GM19324 (cell line): ENCODE measurements around the gene ARL6IP4.
"Not testable (repeated sequence)": the region's sequence is repeated elsewhere in the genome, so short reads cannot be mapped to it uniquely, and the experiment has no call there.

Source experiments
- ATAC-seq: cut with Tn5 transposase; IDR thresholded peaks from one replicate; pipeline ENCODE4 v1.9.1; 2021; ENCODE audit warnings: mild to moderate bottlenecking, moderate library complexity; ENCODE audit not compliant: unreplicated experiment, low FRiP score

The ARL6IP4 gene

DNA sequence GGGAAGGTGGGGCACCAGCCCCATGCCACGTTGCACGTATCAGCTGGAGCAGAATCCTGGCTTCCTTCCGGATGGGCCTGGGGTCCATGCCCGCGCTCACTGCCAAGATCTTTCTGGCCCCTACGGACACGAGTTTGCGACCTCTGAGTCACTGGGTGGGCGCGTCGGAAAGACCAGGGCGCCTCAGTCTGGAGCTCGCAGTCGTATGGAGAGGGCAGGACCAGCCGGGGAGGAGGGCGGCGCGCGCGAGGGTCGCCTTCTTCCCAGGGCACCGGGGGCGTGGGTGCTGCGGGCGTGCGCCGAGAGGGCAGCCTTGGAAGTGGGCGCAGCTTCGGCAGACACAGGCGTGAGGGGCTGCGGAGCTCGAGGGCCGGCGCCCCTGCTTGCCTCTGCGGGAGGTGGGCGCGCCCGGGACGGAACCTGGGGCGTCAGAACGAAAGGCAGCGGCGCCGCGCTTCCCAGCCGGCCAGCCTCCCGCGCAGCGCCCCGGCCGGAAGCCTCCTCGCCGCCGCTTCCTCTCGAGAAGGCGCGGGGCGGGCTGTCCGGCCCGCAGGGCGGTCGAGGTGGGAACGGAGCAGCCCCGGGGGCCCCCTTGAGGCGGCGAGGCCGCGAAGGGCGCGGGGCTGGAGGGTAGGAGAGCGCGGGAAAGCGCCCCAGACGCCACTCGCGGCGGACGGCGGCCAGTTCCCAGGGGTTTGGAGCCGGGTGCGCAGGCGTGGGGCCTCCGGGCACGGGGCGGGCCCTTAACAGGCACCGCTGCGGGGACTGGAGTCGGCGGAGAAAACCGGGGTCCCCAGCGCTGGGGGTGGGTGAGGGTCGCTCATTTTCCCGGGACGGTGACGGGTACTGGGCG, at the start of gene ARL6IP4:
Gene ARL6IP4 (plus strand): TSS at position 499 of the 853 bp plus-strand sequence. CDS start 459 bp downstream, outside the sequence.
- peak; percentile 69 for ATAC-seq

DNA sequence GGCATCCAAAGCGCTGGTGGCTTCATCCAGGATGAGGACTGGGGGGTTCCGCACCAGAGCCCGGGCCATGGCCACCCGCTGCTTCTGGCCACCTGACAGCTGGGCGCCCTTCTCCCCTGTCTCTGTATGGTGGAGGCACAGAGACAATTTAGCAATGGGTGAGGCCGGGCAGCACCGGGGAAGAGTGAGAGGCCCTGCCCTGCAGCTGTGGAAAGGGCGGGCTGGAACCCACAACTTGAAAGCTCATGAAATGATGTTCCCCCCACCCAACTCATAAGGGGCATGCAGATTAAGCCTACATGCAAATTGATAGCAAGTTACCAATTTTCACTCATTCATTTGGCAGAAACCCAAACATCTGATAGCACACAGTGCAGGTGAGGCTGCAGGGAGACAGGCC, 48.3 kb upstream of the ARL6IP4 start:
- no peak for ATAC-seq

DNA sequence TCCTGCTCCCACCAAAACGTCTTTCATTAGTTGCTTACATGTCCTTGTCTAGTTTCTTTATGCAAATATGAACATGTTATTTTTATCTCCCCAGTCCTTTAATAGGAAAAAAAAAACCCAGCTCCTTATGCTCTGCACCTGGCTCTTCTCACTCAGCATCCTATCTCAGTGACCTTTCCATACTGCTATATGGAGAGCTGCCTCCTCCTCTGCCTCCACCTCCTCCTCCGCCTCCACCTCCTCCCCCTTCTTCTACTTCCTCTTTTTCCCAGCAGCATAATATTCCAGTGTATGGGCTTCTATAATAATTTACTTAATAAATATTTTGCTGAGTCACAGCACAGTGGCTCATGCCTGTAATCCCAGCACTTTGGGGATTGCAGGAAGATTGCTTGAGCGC, 45.8 kb upstream of the ARL6IP4 start:
- ATAC-seq, result no peak

DNA sequence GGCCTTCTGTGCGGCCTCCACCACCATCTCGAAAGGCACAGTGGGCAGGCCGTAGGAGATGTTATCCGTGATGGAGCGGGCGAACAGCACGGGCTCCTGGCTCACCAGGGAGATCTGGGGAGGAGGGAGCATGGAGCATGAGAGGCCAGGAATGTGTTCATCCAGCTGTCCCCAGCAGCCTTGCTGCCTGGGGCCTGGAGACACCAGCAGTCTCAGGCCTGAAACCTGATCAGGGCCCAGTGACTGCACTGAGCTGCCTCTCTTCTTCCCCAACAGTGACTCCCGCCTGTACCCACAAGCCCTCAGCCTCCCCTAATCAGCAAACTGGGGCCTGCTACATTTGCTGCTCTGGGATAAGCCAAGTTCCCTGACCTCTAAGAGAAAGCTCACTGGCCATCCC, 45.2 kb upstream of the ARL6IP4 start:
- no peak for ATAC-seq

DNA sequence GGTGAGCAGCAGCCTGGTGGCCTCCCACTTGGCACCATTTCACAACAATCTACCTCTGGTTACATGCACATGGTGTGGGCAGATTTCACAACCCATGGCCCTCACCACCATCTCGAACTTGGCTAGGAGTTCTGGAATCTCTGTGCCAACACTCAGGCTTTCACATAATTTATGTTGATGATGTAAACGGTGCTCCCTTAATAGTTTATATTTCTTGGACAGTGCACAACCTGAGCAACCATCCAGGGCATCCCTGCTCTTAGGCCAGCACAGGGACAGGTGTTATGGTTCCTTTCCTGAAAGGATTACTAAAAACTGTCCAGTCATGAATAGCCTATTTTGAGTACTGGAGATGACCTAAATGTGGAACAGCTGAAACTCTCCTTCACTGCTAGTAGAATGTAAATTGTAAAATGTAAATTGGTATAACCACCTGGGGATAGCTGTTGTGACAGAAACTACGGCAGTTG, 42.8 kb upstream of the ARL6IP4 start:
- no peak for ATAC-seq

DNA sequence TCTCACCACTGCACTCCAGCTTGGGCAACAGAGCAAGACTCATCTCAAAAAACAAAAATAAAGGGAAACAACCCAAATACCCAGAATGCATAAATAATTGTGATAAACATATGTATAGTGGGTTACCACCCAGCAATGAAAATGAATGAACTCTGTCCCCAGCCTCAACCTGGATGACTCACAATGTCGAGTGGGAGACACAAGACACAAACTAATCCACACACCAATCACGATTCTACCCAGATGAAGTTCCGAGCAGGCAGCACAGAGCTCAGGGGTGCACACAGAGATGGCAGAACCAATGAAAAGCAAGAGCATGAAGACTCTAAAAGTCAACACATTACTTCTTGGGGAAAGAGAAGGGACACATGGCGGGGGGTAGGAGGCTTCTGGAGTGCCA, 41.4 kb upstream of the ARL6IP4 start:
- no peak for ATAC-seq

DNA sequence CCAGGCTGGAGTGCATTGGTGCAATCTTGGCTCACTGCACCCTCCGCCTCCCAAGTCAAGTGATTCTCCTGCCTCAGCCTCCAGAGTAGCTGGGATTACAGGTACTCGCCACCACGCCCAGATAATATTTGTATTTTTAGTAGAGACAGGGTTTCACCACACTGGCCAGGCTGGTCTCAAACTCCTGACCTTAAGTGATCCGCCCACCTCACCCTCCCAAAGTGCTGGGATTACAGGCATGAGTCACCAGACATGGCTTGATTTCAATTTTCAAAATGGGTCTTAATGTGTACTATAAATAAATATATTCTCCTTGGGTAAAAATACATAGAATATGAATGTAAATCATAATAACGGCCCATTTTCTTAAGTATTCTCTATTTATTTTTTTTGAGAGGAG, 39.1 kb upstream of the ARL6IP4 start:
- ATAC-seq, result not testable (repeated sequence)

DNA sequence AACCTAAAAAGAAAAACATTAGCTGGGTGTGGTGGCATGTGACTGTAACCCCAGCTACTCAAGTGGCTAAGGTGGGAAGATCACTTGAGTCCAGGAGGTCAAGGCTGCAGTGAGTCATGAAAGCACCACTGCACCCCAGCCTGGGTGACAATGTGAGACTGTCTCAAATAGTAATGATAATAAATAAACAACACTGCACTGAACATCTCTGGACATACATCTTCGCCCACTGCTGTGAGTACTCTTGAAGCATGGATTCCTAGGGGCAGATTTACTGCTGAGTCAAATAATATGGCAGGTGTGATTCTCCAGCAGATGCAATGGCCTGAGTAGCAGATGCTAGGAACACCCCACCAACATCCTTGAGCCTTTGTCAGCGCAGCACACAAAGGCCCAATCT, 37.8 kb upstream of the ARL6IP4 start:
- ATAC-seq, result no peak

DNA sequence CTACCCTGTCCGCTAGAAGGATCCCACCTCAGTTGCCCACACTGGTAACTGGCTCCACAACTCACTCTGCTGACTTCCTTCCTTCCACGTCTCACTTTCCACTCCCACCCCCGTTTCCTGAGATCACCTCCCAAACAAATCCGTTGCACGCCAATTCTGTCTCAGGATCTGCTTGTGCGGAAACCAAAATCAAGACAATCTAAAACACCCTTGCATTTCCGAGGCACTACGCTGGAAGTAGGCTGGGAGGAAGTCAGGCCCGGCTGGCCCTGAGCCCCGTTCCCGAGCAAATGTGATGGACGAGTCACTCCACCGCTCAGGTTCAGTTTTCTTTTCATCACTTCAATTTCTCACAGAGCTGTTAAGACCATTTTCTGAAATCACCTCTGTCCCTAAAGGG, 37.3 kb upstream of the ARL6IP4 start:
- ATAC-seq, result no peak

DNA sequence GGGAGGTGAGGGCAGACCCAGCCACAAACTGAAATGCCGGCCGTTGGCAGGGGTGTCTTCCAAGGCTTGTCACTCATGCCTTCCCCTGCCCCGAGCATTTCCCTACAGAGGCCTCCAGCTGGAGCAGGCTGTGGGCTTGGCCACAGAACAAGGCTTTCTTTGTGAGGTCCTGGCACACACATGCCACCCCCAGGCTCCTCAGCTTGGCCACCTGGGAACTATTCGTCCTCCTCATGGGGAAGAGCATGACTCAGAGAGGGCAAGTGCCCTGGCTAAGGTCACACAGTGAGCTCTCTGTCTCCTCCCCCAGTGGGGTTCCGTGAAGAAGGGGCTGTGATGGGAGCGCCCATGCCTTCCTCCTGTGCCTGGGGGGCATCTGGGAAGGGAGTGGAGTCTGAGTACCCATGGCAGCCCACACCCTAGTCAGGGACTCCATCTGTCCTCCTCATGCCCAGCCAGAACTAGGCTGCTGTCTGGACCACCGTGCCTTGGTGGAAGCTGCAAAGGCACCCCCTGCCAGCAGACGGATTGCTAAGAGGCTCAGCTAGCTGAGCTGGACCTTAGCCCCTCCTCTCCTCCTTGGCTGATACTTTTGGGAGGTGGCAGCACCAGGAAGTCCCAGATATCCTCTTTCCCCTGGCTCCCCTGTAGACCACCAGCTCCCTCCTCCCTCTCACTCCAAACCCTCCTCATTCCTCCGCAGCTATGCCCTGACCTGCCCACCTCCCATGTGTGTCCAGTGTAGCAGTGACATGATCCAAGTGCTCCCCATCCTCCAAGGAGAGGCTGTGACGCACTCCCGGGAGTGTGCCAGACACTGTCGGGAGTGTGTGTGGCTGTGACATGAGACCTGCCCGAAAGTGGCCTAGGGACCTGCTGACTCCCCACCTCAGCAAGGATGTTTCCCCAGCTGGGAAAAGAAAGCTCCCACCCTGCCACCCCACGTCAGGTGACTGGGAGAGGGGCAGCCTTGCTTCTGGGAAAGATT, 35.6 kb upstream of the ARL6IP4 start:
- ATAC-seq, result no peak

DNA sequence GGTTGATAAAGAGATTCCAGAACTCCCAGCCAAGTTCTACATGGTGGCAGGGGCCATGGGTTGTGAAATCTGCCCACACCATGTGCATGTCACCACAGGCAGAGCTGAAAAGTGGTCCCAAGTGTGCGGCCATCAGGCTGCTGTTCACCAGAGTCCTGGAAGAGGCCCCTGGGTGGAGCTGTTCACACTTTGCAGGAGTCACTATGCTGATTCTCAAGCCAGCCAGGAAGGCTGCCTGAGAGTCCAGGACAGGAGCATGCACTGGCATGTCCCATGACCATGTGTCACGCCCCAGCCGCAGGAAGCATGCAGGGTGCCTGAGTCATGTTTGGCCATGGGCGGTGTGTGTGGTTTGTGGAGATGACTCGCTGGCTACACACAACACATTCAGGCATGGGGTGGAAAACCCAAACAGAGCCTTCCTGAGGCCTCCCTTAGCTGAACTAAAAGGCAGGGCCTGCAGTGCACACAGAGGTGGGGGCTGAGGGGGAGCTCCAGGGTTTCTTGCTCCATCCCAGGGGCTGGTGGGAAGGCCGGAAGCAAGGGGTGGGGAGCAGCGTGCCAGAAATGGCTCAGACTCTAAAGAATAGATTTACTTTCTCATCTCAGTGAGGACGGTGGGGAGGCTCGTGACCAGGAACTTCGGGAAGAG, 33.7 kb upstream of the ARL6IP4 start:
- ATAC-seq, result no peak

DNA sequence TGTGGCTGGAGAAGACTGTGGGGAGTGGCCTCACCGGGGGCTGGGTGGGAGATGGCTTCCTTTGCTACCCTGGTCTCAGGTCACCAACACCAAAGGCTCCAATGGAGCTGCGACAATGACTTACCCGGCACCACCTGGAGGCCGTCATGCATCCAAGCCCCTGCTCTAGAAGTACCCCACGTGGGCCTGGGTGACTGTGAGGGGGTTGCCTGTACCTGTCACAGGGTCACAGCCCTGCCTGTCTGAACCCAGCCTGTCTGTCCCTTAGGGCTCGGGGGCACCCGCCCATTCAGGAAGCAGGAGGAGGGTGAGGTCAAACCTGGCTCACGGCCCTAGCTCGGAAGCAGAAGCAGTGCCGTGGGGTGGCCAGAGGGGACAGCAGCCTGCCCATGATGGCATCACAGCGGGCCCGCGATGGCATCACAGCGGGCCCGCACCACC, 33.1 kb upstream of the ARL6IP4 start:
- no peak for ATAC-seq

DNA sequence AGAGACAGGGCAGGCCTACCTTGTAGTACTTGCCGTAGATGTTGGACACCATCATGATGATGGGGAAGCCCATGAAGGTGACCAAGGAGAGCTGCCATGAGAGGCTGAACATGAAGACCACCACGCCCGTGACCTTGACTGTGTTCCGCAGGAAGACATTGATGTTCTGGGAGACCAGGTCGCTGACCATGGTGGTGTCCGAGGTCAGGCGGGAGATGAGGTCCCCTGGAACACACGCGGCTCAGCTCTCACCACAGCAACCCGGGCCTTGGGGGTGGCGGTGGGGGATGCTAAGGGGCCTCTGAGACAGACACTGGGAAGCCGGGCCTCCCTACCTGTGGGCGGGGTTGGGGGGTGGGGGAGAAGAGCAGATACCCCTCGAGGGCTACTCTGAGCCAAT, 31.9 kb upstream of the ARL6IP4 start:
- no peak for ATAC-seq

DNA sequence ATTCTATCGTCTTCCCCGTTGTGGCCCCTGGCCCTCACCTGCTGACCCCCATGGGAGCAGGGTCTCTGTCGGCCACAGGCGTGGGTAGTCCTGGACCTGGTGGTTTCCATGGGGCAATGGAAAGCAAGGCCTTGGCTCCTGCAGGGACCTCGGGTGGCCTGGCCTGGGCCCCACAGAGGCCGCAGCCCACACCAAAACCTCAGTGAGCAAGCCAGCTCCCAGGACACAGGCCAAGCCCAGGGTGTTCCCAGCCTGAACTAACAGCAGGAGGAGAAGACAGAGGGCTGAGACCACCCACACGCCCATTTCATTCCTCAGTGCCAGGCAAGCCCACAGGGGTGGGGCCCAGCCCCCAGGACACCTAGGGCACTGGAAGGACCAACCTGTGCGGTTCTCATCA, 31.1 kb upstream of the ARL6IP4 start:
- ATAC-seq, result no peak

DNA sequence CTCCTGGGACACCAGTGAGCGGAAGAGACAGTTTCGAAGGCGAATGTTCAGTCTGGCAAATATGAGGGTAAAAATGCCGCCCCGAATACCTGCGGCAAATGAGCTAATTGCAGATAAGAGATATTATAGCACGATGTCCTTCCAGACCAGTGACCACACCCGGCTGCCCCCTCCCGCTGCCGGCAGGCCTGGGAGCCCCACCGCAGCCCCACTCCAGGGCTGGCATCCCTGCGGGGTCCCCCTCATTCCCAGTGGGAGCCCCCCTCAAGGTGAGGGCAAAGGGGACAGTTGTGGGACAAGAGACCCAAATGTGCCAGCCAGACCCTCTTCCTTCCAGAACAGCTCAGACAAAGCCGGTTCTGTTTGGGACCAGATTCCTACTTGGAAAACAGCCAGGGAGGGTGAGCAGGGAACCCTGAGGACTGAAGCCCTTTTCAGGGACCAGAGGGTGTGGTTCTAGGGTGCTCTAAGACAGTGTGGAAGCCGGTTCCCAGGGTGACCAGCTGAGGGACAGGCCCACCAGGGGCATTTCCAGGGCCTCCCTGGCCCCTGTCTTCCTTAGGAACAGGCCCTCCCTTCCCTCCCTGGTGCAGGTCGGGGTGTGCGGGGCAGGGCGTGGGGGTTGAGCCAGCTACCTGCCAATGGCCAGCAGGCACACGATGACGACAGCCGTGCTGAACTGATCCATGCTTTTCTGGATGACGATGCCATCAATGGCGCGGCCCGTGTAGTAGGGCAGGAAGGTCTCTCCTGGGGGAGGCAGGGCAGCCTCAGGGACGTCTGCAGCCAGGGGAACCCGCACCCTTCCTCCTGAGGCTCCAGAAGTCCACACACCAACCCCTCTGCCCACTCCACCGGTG, 30.4 kb upstream of the ARL6IP4 start:
- no peak for ATAC-seq

DNA sequence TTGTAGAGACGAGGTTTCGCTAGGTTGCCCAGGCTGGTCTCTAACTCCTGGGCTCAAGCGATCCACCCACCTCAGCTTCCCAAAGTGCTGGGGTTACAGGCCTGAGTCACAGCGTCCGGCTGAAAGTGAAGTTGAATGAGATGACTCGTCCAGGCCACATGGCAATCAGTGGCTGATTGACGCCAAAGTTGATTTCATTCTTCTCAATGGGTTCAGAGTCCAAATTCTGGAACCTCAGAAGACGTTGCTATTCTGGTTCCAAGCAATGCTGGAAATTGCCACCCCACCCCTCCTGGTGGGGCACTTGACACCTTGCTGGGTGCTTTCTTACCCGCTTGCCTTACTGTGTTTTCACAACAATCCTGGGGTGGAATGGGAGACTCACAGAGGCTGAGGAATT, 29.1 kb upstream of the ARL6IP4 start:
- ATAC-seq, result no peak

DNA sequence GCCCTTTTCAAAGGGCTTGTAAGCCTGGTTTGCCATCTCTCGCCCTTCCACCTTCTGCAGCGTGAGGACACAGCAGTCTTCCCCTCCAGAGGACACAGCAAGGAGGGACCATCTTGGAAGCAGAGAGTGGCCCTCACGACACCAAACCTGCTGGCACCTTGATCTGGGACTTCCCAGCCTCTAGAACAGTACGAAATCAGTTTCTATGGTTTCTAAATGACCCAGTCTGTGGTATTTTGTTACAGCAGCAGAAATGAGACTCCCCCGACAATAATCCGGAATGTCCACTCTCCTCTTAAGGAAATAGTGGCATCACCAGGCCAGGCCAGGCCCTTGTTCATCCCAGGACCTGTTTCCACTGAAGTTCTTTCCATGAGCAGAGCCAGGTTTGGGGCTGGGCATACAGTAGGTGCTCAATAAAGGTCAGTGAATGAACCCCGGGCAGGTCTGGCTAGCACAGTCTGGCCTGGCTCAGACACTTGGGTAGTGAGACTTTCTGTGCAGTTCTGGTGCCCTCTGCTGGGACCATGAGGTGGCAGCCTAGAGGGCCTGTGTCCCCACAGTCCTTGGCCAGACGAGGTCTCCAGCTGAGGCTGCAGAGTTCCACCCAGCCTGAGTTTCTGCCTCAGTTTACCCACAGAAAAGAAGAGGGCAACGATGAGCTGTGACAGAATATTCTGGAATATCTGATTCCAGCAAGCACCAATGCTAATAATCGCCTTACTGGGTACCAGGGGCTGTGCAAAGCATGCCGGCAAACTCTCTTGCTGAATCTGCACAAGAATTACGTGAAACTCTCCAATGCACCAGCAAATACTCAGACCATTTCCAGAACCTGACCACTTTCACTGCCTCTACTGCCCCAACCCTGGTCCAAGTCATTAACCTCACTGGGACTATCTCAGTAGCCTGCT, 28.2 kb upstream of the ARL6IP4 start:
- peak; percentile 52 for ATAC-seq

DNA sequence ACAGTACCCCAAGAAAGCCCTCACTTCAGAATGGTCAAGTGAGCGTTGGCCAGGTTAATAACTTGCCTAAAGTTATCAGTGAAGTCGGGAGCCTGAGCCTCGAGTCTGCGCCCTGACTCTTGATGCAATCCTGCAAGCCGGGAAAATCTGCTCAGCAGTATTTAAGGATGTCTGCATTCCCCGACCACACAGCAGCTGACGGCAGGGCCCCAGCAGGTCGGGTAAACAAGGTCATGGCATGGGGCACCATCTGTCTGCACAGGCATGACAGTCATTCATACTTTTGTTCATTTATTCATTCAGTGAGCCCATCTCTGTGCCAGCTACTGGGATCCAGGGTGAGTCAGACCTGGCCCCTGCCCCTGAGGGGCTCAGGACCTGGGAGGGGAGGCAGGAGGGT, 25.3 kb upstream of the ARL6IP4 start:
- ATAC-seq, result no peak

DNA sequence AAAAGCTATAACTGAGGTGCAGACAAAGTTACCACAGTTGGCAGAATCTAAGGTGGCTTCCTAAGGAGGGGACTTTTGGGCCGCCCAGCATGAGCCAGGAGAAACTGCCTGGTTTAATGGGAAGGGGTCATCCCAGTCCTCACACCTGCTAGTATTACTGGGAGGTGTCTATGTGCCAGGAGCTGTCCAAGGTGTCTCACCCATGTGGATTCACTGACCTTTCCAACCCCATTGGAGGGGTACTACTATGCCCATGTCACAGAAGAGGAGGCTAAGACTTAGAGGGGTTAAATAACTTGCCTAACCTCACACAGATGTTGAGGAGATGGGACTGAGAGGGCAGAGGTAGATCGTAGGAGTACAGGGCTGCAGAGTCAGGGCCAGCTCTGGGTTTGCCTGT, 24.4 kb upstream of the ARL6IP4 start:
- ATAC-seq, result no peak
